Osteocyte (in vitro differentiated cells): Measurements from ENCODE around the gene SYTL1. TPM values are rescaled to one million over a fixed set of nuclear protein-coding genes. Genes with fewer than 3 reads are reported as not detected.

ENCODE experiments used
- DNase-seq: peaks from one replicate; pipeline ENCODE4 v3.0.0; 2021; ENCODE audit warnings: mixed read lengths; ENCODE audit not compliant: unreplicated experiment; ENCODE audit errors: extremely low spot score
- H3K27ac Mint-ChIP-seq: one replicate; pipeline ENCODE4 v1.8.0; 2021; ENCODE audit warnings: mild to moderate bottlenecking, mixed read lengths; ENCODE audit not compliant: unreplicated experiment
- H3K27me3 Mint-ChIP-seq: one replicate; pipeline ENCODE4 v1.8.0; 2021; ENCODE audit warnings: mixed read lengths; ENCODE audit not compliant: unreplicated experiment
- H3K36me3 Mint-ChIP-seq: one replicate; pipeline ENCODE4 v1.8.0; 2021; ENCODE audit warnings: mixed read lengths; ENCODE audit not compliant: unreplicated experiment
- H3K4me1 Mint-ChIP-seq: one replicate; pipeline ENCODE4 v1.8.0; 2021; ENCODE audit warnings: mixed read lengths; ENCODE audit not compliant: unreplicated experiment
- H3K4me3 Mint-ChIP-seq: one replicate; pipeline ENCODE4 v1.8.0; 2021; ENCODE audit warnings: mild to moderate bottlenecking, moderate library complexity, mixed read lengths; ENCODE audit not compliant: unreplicated experiment
- H3K9me3 Mint-ChIP-seq: one replicate; pipeline ENCODE4 v1.8.0; 2021; ENCODE audit warnings: mixed read lengths; ENCODE audit not compliant: unreplicated experiment
- CTCF ChIP-seq: fragments of 200-600 bp; sonication (generic); IDR thresholded peaks from 2 replicates; pipeline ENCODE4 v1.5.0; 2021; ENCODE audit warnings: antibody characterized with exemption, mild to moderate bottlenecking, moderate library complexity
- total RNA-seq: library from RNA; stranded (reverse); gene quantifications from 2 replicates; pipeline ENCODE4 v1.2.1, GENCODE V29; 2021

The SYTL1 gene
- total RNA-seq, 1 donor from 2014 or later, result 0.46 TPM

- peaks cover 11% of the 10 kb centered on the region for H3K27me3 Mint-ChIP-seq
- peak overlapping the region; percentile 72 for H3K4me3 Mint-ChIP-seq
- no peak for DNase-seq
- no peak for TF ChIP-seq CTCF
- H3K9me3 Mint-ChIP-seq, result no peaks in the 10 kb centered on the region
- H3K4me1 Mint-ChIP-seq, result peaks cover 17% of the 10 kb centered on the region
- no peaks in the 10 kb centered on the region for H3K36me3 Mint-ChIP-seq
- no peak overlapping the region for H3K27ac Mint-ChIP-seq
Observed at GRCh38 chr1:27391511-27392095, 49.8 kb downstream of the SYTL1 start.

- peak; percentile 61 for TF ChIP-seq CTCF
- H3K4me3 Mint-ChIP-seq, result peak within 1 kb of the TSS; percentile 73
- no peaks in the 10 kb centered on the region for H3K36me3 Mint-ChIP-seq
- peak within 1 kb of the TSS; percentile 35 for H3K27ac Mint-ChIP-seq
- DNase-seq, result peak; percentile 93
- peaks cover 11% of the 10 kb centered on the region for H3K27me3 Mint-ChIP-seq
- H3K9me3 Mint-ChIP-seq, result no peaks in the 10 kb centered on the region
- H3K4me1 Mint-ChIP-seq, result peaks cover 17% of the 10 kb centered on the region
Observed at GRCh38 chr1:27392096-27392777, 50.4 kb downstream of the SYTL1 start, which contains the start of gene GPR3. TSS of gene GPR3 (plus strand) at chr1:27392622. CDS start at chr1:27393799, 1,177 bp downstream.

GRCh38 chr1:27392778-27393635 is 51.2 kb downstream of the SYTL1 start:
- DNase-seq, result no peak

GRCh38 chr1:27393641-27394281 is 51.9 kb downstream of the SYTL1 start:
- H3K27ac Mint-ChIP-seq, result no peak overlapping the region
- no peak for DNase-seq
- peaks cover 19% of the 10 kb centered on the region for H3K4me1 Mint-ChIP-seq
- no peaks in the 10 kb centered on the region for H3K36me3 Mint-ChIP-seq
- H3K27me3 Mint-ChIP-seq, result peaks cover 7% of the 10 kb centered on the region
- TF ChIP-seq CTCF, result no peak
- H3K9me3 Mint-ChIP-seq, result no peaks in the 10 kb centered on the region
- no peak overlapping the region for H3K4me3 Mint-ChIP-seq

More at GRCh38 chr1:27392778-27393635, 51.2 kb downstream of the SYTL1 start:
- Mint-ChIP-seq H3K27me3 (peaks cover 11% of the 10 kb centered on the region), H3K36me3 (no peaks in the 10 kb centered on the region), H3K4me1 (peaks cover 17% of the 10 kb centered on the region), H3K27ac (no peak overlapping the region), H3K4me3 (peak overlapping the region; percentile 73), H3K9me3 (no peaks in the 10 kb centered on the region)
- TF ChIP-seq CTCF, result no peak
